H1 (cell line): ENCODE data around the gene RNF133. TPM values are rescaled to one million over a fixed set of nuclear protein-coding genes. Genes with fewer than 3 reads are reported as not detected.
A peak's percentile ranks its signal among the peaks of the same experiment; 100 is the strongest.

Source experiments
- CTCF ChIA-PET: fragments of 300-600 bp; sonication (Branson Sonifier 250); formaldehyde crosslinking; loops from one replicate; lab custom pipeline; 2021; ENCODE audit not compliant: partially characterized antibody; lab: Charles Lee
- POLR2A ChIA-PET: fragments of 300-600 bp; sonication (Branson Sonifier 250); formaldehyde crosslinking; loops from one replicate; lab custom pipeline; 2021; ENCODE audit warnings: inconsistent platforms; ENCODE audit not compliant: partially characterized antibody; lab: Charles Lee
- DNase-seq, 2 experiments: peaks; one replicate each; pipeline versions ENCODE4 v3.0.0 to v3.0.0-alpha.2; 2010 to 2022; ENCODE audit warnings: low spot score in 2 of 2, low read depth in 1 of 2, mixed read lengths in 1 of 2
- FAIRE-seq: peaks from 2 replicates; lab custom pipeline; 2011; peaks lifted over from hg19 to GRCh38; lab: Jason Lieb, UNC
- H2AFZ ChIP-seq: 2 replicates; pipeline ENCODE4 v1.8.1; 2012; ENCODE audit warnings: low read length, inconsistent platforms
- H2AK5ac ChIP-seq: 2 replicates; pipeline ENCODE4 v1.6.1; 2013; ENCODE audit warnings: low read depth, low read length
- H2BK120ac ChIP-seq: replicated peaks from 2 replicates; pipeline ENCODE3; 2013; ENCODE audit warnings: low read depth, low read length, inconsistent platforms
- H2BK12ac ChIP-seq: 2 replicates; pipeline ENCODE4 v1.6.1; 2013; ENCODE audit warnings: low read depth, low read length
- H2BK15ac ChIP-seq: 2 replicates; pipeline ENCODE4 v1.6.1; 2013; ENCODE audit warnings: low read length
- H2BK20ac ChIP-seq: 2 replicates; pipeline ENCODE4 v1.6.1; 2013; ENCODE audit warnings: low read length
- H2BK5ac ChIP-seq: 2 replicates; pipeline ENCODE4 v1.6.1; 2013; ENCODE audit warnings: low read depth, low read length
- H3K14ac ChIP-seq: 2 replicates; pipeline ENCODE4 v1.6.1; 2013; ENCODE audit warnings: inconsistent platforms; ENCODE audit not compliant: insufficient read length
- H3K18ac ChIP-seq: 2 replicates; pipeline ENCODE4 v1.6.1; 2013; ENCODE audit warnings: low read length; ENCODE audit errors: extremely low read depth
- H3K23ac ChIP-seq: 2 replicates; pipeline ENCODE4 v1.6.1; 2013; ENCODE audit warnings: inconsistent platforms; ENCODE audit not compliant: insufficient read length
- H3K23me2 ChIP-seq: 2 replicates; pipeline ENCODE4 v1.6.1; 2013; ENCODE audit warnings: low read depth, low read length
- H3K27ac ChIP-seq: 2 replicates; pipeline ENCODE4 v1.6.1; 2011; ENCODE audit warnings: low read depth, low read length, inconsistent platforms
- H3K27me3 ChIP-seq, 4 experiments: replicated peaks in 1 of 4; 1 replicate in 1 of 4; 2 replicates in 3 of 4; pipeline versions ENCODE4 v1.6.1 to v1.8.1; 2011 to 2013; ENCODE audit warnings: low read length in 3 of 4, mild to moderate bottlenecking in 3 of 4, inconsistent platforms in 2 of 4, mixed read lengths in 2 of 4, moderate library complexity in 1 of 4; ENCODE audit not compliant: control insufficient read depth in 3 of 4, insufficient read depth in 3 of 4; ENCODE audit errors: extremely low read depth in 1 of 4
- H3K36me3 ChIP-seq, 4 experiments: 2 replicates each; pipeline versions ENCODE4 v1.6.1 to v1.8.1; 2011 to 2013; ENCODE audit warnings: mild to moderate bottlenecking in 4 of 4, low read length in 3 of 4, moderate library complexity in 2 of 4, control low read depth in 1 of 4, inconsistent platforms in 1 of 4; ENCODE audit not compliant: insufficient read depth in 4 of 4, control insufficient read depth in 2 of 4
- H3K4ac ChIP-seq: replicated peaks from 2 replicates; pipeline ENCODE3; 2013; ENCODE audit warnings: low read length, low read depth, mixed read lengths, inconsistent platforms; ENCODE audit not compliant: insufficient read length
- H3K4me1 ChIP-seq, 4 experiments: replicated peaks in 1 of 4; 1 replicate in 1 of 4; 2 replicates in 3 of 4; pipeline versions ENCODE4 v1.6.1 to v1.8.1; 2011 to 2013; ENCODE audit warnings: low read length in 3 of 4, inconsistent platforms in 2 of 4, mixed read lengths in 1 of 4; ENCODE audit not compliant: insufficient read depth in 4 of 4, control insufficient read depth in 3 of 4
- H3K4me2 ChIP-seq, 2 experiments: 2 replicates each; pipeline versions ENCODE4 v1.6.1 to v1.8.1; 2011 to 2013; ENCODE audit warnings: low read depth in 2 of 2, low read length in 2 of 2, control low read depth in 1 of 2, inconsistent platforms in 1 of 2, mild to moderate bottlenecking in 1 of 2; ENCODE audit not compliant: insufficient read depth in 1 of 2
- H3K4me3 ChIP-seq, 4 experiments: fragments of 200-600, 300-600 bp in 1 of 4; sonication (generic), shearing (Covaris generic), sonication (Bioruptor Twin) in 1 of 4; 2 replicates each; pipeline versions ENCODE4 v1.5.1 to v1.8.1; 2011 to 2016; ENCODE audit warnings: low read length in 4 of 4, low read depth in 3 of 4, control low read depth in 2 of 4, inconsistent platforms in 2 of 4, mild to moderate bottlenecking in 2 of 4, mixed read lengths in 1 of 4, moderate library complexity in 1 of 4; ENCODE audit not compliant: insufficient read depth in 2 of 4; ENCODE audit errors: extremely low read depth in 1 of 4
- H3K56ac ChIP-seq: replicated peaks from 2 replicates; pipeline ENCODE3; 2013; ENCODE audit warnings: low read depth, mild to moderate bottlenecking, mixed read lengths, low read length, inconsistent platforms; ENCODE audit not compliant: insufficient read length
- H3K79me1 ChIP-seq: 2 replicates; pipeline ENCODE4 v1.6.1; 2013; ENCODE audit warnings: low read depth, low read length, control low read depth
- H3K79me2 ChIP-seq, 2 experiments: 2 replicates each; pipeline versions ENCODE4 v1.6.1 to v1.8.1; 2012 to 2013; ENCODE audit warnings: low read length in 2 of 2, mild to moderate bottlenecking in 2 of 2, inconsistent platforms in 1 of 2; ENCODE audit not compliant: insufficient read depth in 2 of 2, control insufficient read depth in 1 of 2
- H3K9ac ChIP-seq, 4 experiments: replicated peaks in 1 of 4; 1 replicate in 1 of 4; 2 replicates in 3 of 4; pipeline versions ENCODE4 v1.6.1 to v1.8.1; 2011 to 2013; ENCODE audit warnings: low read depth in 3 of 4, low read length in 3 of 4, control low read depth in 2 of 4, mild to moderate bottlenecking in 2 of 4, moderate library complexity in 2 of 4, inconsistent platforms in 1 of 4; ENCODE audit errors: extremely low read depth in 1 of 4
- H3K9me3 ChIP-seq, 2 experiments: 2 replicates each; pipeline versions ENCODE4 v1.6.1 to v1.8.1; 2012 to 2013; ENCODE audit warnings: mild to moderate bottlenecking in 2 of 2, moderate library complexity in 2 of 2, control low read depth in 1 of 2, inconsistent platforms in 1 of 2, low read depth in 1 of 2, low read length in 1 of 2, mixed read lengths in 1 of 2; ENCODE audit not compliant: insufficient read depth in 2 of 2
- H4K20me1 ChIP-seq, 2 experiments: replicated peaks in 1 of 2; 2 replicates each; pipeline versions ENCODE3 to v1.8.1; 2011 to 2013; ENCODE audit warnings: inconsistent platforms in 2 of 2, low read length in 2 of 2, mild to moderate bottlenecking in 1 of 2; ENCODE audit not compliant: insufficient read depth in 2 of 2, control insufficient read depth in 1 of 2
- H4K5ac ChIP-seq: 2 replicates; pipeline ENCODE4 v1.6.1; 2013; ENCODE audit warnings: low read length, low read depth, mixed read lengths, inconsistent platforms; ENCODE audit not compliant: insufficient read length
- H4K8ac ChIP-seq: 2 replicates; pipeline ENCODE4 v1.8.0; 2013; ENCODE audit warnings: mild to moderate bottlenecking, moderate library complexity, low read length, inconsistent platforms; ENCODE audit not compliant: insufficient read depth; ENCODE audit errors: extremely low read depth
- H4K91ac ChIP-seq: replicated peaks from 2 replicates; pipeline ENCODE3; 2013; ENCODE audit warnings: low read length, mixed read lengths, inconsistent platforms; ENCODE audit not compliant: insufficient read length
- CREB1 ChIP-seq: IDR thresholded peaks from 2 replicates; pipeline ENCODE4 v1.6.1; 2012; ENCODE audit warnings: inconsistent platforms
- EZH2 ChIP-seq: fragments of 200-600 bp; sonication (generic); IDR thresholded peaks from 2 replicates; pipeline ENCODE4 v1.7.1; 2012; ENCODE audit warnings: low read depth, mild to moderate bottlenecking, moderate library complexity, low read length, inconsistent platforms; ENCODE audit not compliant: severe bottlenecking
- KDM5A ChIP-seq: fragments of 200-600 bp; IDR thresholded peaks from 2 replicates; pipeline ENCODE4 v1.7.1; 2012; ENCODE audit warnings: mild to moderate bottlenecking, low read length, inconsistent platforms, mixed read lengths
- POLR2AphosphoS5 ChIP-seq: IDR thresholded peaks from 2 replicates; pipeline ENCODE4 v1.6.1; 2011; ENCODE audit warnings: low read depth, low read length
- RNF2 ChIP-seq: fragments of 200-900, 300-1000 bp; sonication (generic); IDR thresholded peaks from 2 replicates; pipeline ENCODE4 v1.7.1; 2016; ENCODE audit warnings: borderline replicate concordance, low read depth, mild to moderate bottlenecking, antibody characterized with exemption, low read length; ENCODE audit not compliant: poor library complexity, severe bottlenecking; ENCODE audit errors: missing control alignments
- SAP30 ChIP-seq: fragments of 300-600 bp; sonication (generic); IDR thresholded peaks from 2 replicates; pipeline ENCODE4 v1.7.1; 2012; ENCODE audit warnings: low read length, moderate library complexity, mild to moderate bottlenecking, inconsistent platforms; ENCODE audit not compliant: insufficient read depth, insufficient replicate concordance
- SIX5 ChIP-seq: IDR thresholded peaks from 2 replicates; pipeline ENCODE4 v1.6.1; 2011; ENCODE audit warnings: mild to moderate bottlenecking, low read depth, low read length
- SP4 ChIP-seq: IDR thresholded peaks from 2 replicates; pipeline ENCODE4 v1.6.1; 2012; ENCODE audit warnings: low read length, inconsistent platforms
- TEAD4 ChIP-seq: IDR thresholded peaks from 2 replicates; pipeline ENCODE4 v1.6.1; 2012; ENCODE audit warnings: low read depth, low read length, inconsistent platforms, mixed read lengths
- WGBS, 2 experiments: shearing (Covaris generic) in 1 of 2; methylation state at CpG; one replicate each; pipeline versions ENCODE4 v1.1.6 to v1.1.7; 2013 to 2015; ENCODE audit warnings: low lambda C conversion rate in 2 of 2, mixed read lengths in 2 of 2, inconsistent platforms in 1 of 2, low coverage in 1 of 2, missing lambda C conversion rate in 1 of 2; ENCODE audit not compliant: insufficient replicate concordance in 2 of 2, insufficient coverage in 1 of 2, insufficient read length in 1 of 2; ENCODE audit errors: extremely low coverage in 1 of 2, missing lambda C conversion rate in 1 of 2; 5-methylcytosine and 5-hydroxymethylcytosine counted together
- polyA plus RNA-seq, 7 experiments: library from polyadenylated mRNA; depleted of rRNA in 3 of 7; stranded (reverse) in 5 of 7; unstranded in 2 of 7; fragments of >200 nt in 5 of 7; fragments of 200-250 nt in 2 of 7; gene quantifications; 1 replicate in 5 of 7; 2 replicates in 1 of 7; 4 replicates in 1 of 7; pipeline versions ENCODE4 v1.2.1 to v1.2.3, GENCODE V29; 2011 to 2013; ENCODE audit warnings: missing spikeins in 2 of 7, mixed read lengths in 2 of 7
- total RNA-seq: library from RNA; stranded (reverse); fragmentation: NEBNext Ultra II Directional; extraction: Animal tissue kit (Norgen Biotek cat#: 25700); gene quantifications from 2 replicates; pipeline ENCODE4 v1.2.1, GENCODE V29; 2021
- TF ChIP-seq, protein P1 (sequence below): IDR thresholded peaks from 2 replicates; pipeline ENCODE4 v1.6.1; 2012; ENCODE audit warnings: low read length, inconsistent platforms
- TF ChIP-seq, protein P2 (sequence below): IDR thresholded peaks from 2 replicates; pipeline ENCODE4 v1.6.1; 2012; ENCODE audit warnings: inconsistent platforms

RNF133 gene
- total and polyA plus RNA-seq, 2 of the 8 experiments (the other 6 are each of a cell fraction or from before 2014, with no cell fraction given) = 0.09 to 0.39 TPM

DNA sequence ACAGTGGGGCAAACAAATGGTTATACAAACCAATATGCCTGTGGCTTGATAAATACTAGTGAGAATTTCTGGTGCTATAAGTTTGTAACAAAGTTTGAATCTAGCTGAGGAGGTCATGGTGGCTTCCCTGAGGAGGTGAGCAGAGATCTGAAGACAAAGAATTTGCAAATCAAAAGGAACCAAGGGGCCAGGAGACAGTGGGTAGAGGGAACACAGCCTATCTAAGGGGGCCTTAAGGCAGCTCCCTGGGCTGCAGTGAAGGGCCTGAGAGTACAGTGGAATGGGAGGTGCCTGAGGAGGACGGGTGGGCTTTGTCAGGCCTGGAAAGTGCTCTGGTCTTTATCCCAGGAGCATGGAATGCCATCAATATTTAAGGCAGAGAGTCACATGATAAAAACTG is 21.8 kb downstream of the RNF133 start:
- H3K4me3 ChIP-seq = no peak overlapping the region
- H2AK5ac ChIP-seq = peak overlapping the region; percentile 91; the same call in 1 of the 2 replicates
- no peak overlapping the region for H3K14ac ChIP-seq
- POLR2A ChIA-PET = interaction anchor here (1.1 to 1.4 kb wide), 2 partner anchors 11 to 59 kb away, joined by 4 read pairs; no protein-coding TSS in a partner anchor
- H3K23ac ChIP-seq = no peak overlapping the region
- no peak overlapping the region for H3K9ac ChIP-seq
- peaks cover 3 to 8% of the 10 kb centered on the region in 2 experiments; a peak in 2 of 4 replicates for H3K9me3 ChIP-seq
- no peak overlapping the region for H2AFZ ChIP-seq
- no peak overlapping the region for H4K8ac ChIP-seq
- H4K5ac ChIP-seq = no peak overlapping the region
- H3K56ac ChIP-seq = no peak overlapping the region
- peaks cover 0 to 4% (median 0%) of the 10 kb centered on the region in 4 experiments; a peak in 1 of 8 replicates for H3K36me3 ChIP-seq
- H2BK120ac ChIP-seq = no peak overlapping the region
- WGBS, 2 experiments = 62% methylated on average over 1 of the region's 1 CpG; no CpG with 5 or more reads in 1 of the 2 experiments
- FAIRE-seq (no peak), DNase-seq (no peak)
- no peaks in the 10 kb centered on the region for H3K79me1 ChIP-seq
- H3K79me2 ChIP-seq = peaks cover 0 to 11% of the 10 kb centered on the region in 2 experiments; a peak in 2 of 4 replicates
- H3K23me2 ChIP-seq = no peaks in the 10 kb centered on the region
- H2BK12ac ChIP-seq = peak overlapping the region; percentile 91; the same call in 1 of the 2 replicates
- peak overlapping the region; percentile 98 for H2BK20ac ChIP-seq
- H2BK5ac ChIP-seq = peak overlapping the region; percentile 66; the same call in 1 of the 2 replicates
- peaks cover 0 to 2% (median 0%) of the 10 kb centered on the region in 4 experiments; a peak in 1 of 7 replicates for H3K27me3 ChIP-seq
- H2BK15ac ChIP-seq = no peak overlapping the region
- no peak overlapping the region for H3K4ac ChIP-seq
- no peak overlapping the region for H4K91ac ChIP-seq
- H4K20me1 ChIP-seq = no peaks in the 10 kb centered on the region
- H3K27ac ChIP-seq = peak overlapping the region; percentile 4; the same call in 1 of the 2 replicates
- H3K4me1 ChIP-seq = peaks cover 6 to 30% (median 19%) of the 10 kb centered on the region in 4 experiments
- peak overlapping the region in 1 of 2 experiments; percentile 40; a peak in 1 of 4 replicates for H3K4me2 ChIP-seq
- 0 out of 2 replicates have a peak overlapping the region, but pooled peaks have one; percentile 65 for H3K18ac ChIP-seq
- CTCF ChIA-PET = interaction anchor here (0.8 to 2.6 kb wide), 4 partner anchors 11 to 40 kb away, joined by 3 to 10 read pairs (median 4); no protein-coding TSS in a partner anchor
- TF ChIP-seq CREB1 (no peak), SAP30 (no peak), EZH2 (no peak), RNF2 (no peak), POLR2AphosphoS5 (no peak), SIX5 (no peak), SP4 (no peak), TEAD4 (no peak), KDM5A (no peak)
- TF ChIP-seq, protein P1, sequence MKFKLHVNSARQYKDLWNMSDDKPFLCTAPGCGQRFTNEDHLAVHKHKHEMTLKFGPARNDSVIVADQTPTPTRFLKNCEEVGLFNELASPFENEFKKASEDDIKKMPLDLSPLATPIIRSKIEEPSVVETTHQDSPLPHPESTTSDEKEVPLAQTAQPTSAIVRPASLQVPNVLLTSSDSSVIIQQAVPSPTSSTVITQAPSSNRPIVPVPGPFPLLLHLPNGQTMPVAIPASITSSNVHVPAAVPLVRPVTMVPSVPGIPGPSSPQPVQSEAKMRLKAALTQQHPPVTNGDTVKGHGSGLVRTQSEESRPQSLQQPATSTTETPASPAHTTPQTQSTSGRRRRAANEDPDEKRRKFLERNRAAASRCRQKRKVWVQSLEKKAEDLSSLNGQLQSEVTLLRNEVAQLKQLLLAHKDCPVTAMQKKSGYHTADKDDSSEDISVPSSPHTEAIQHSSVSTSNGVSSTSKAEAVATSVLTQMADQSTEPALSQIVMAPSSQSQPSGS = no peak
- TF ChIP-seq, protein P2, sequence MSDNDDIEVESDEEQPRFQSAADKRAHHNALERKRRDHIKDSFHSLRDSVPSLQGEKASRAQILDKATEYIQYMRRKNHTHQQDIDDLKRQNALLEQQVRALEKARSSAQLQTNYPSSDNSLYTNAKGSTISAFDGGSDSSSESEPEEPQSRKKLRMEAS = no peak
